Measurements from ENCODE around the gene TRIO. TPM values are rescaled to one million over a fixed set of nuclear protein-coding genes. Genes with fewer than 3 reads are reported as not detected.

TRIO gene
- total and polyA plus RNA-seq, 8 donors, result 84.4 to 151 (median 93.7) TPM

DNA sequence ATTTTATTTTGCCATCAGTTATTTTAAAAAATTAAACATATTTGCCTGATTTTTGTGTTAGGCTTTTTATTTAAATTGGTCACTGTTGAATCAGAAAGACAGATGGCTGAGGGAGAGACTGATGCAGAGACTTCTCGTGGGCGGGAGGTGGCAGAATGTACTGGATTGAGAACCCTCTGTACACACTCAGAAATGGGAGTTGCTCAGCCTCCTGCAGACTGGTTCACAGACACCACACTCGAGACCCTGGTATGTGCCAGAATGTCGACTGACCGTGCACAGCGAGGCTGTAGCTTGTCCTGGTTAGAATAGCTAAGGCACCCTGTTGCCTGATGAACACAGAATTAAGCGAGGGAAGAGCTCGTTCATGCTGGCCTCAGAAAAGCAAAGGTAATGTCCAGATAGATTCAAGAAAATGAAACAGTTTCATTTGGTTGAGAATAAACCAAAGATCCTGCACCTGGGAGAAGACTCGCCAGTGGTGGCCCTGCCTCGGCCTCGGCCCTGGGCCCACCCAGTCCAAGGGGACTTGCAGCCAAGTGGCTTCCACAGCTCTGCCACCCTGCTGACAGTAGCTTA lies 367.1 kb downstream of the TRIO start:
- no peak overlapping the region for H3K4me3 ChIP-seq
- no peaks in the 10 kb centered on the region for H3K9me3 ChIP-seq
- H3K27ac ChIP-seq, result no peak overlapping the region
- no peak for ATAC-seq
- no peaks in the 10 kb centered on the region for H3K4me1 ChIP-seq
- peaks cover 0 to 36% of the 10 kb centered on the region in 2 donors for H3K36me3 ChIP-seq
- no peaks in the 10 kb centered on the region for H3K27me3 ChIP-seq
- intact Hi-C loops (cut with DNase I), result no loop called here
- DNase-seq, result no peak
- TF ChIP-seq, protein P1, sequence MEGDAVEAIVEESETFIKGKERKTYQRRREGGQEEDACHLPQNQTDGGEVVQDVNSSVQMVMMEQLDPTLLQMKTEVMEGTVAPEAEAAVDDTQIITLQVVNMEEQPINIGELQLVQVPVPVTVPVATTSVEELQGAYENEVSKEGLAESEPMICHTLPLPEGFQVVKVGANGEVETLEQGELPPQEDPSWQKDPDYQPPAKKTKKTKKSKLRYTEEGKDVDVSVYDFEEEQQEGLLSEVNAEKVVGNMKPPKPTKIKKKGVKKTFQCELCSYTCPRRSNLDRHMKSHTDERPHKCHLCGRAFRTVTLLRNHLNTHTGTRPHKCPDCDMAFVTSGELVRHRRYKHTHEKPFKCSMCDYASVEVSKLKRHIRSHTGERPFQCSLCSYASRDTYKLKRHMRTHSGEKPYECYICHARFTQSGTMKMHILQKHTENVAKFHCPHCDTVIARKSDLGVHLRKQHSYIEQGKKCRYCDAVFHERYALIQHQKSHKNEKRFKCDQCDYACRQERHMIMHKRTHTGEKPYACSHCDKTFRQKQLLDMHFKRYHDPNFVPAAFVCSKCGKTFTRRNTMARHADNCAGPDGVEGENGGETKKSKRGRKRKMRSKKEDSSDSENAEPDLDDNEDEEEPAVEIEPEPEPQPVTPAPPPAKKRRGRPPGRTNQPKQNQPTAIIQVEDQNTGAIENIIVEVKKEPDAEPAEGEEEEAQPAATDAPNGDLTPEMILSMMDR (IDR thresholded peaks at IDR 0.05), result no peak

DNA sequence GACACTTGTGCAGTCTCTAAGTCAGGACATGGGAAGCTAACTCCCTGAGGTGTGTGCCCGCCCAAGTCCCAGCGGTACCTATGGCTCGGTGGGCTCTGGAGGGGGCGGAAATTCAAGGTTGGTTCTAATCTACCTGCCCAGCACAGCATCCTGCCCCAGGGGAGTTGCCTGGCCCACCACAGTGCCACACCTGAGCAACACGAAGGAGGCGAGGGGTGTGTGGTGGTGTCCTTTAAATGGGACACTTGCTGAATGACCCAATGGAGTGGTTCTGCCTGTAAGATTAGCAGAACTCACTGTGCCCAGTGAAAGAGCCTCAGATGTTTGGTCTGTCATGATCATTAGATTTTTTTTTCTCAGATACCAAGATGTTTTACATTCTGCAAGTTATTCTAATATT lies 367.7 kb downstream of the TRIO start:
- intact Hi-C loops (cut with DNase I), result no loop called here
- DNase-seq (no peak), ATAC-seq (no peak)
- TF ChIP-seq, protein P1 (IDR thresholded peaks at IDR 0.05), result no peak
- Histone ChIP-seq H3K36me3 (peaks cover 0 to 30% of the 10 kb centered on the region in 2 donors), H3K27me3 (no peaks in the 10 kb centered on the region), H3K27ac (no peak overlapping the region), H3K4me3 (no peak overlapping the region), H3K9me3 (peaks cover 0 to 4% of the 10 kb centered on the region in 2 donors), H3K4me1 (no peaks in the 10 kb centered on the region)

DNA sequence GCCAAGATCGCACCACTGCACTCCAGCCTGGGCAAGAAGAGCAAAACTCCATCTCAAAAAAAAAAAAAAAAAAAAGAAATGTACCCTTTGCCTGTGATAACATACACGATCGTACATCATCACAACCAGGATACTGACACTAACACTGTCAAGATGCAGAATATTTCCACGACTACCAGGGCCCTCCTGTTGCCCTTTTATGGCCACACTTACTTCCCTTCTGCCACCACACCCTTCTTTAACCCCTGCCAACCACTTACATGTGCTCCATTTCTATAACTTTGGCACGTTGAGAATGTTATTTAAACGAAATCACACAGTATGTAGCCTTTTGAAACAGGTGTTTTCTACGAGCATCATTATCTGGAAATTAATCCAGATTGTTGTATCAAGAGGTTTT lies 369.4 kb downstream of the TRIO start:
- H3K9me3 ChIP-seq, result peaks cover 0 to 7% of the 10 kb centered on the region in 2 donors
- peaks cover 0 to 13% of the 10 kb centered on the region in 2 donors for H3K36me3 ChIP-seq
- no peaks in the 10 kb centered on the region for H3K4me1 ChIP-seq
- no peak overlapping the region for H3K27ac ChIP-seq
- no peak overlapping the region for H3K4me3 ChIP-seq
- TF ChIP-seq, protein P1 (IDR thresholded peaks at IDR 0.05), result no peak
- H3K27me3 ChIP-seq, result no peaks in the 10 kb centered on the region
- ATAC-seq (no peak), DNase-seq (no peak)
- intact Hi-C loops (cut with DNase I), result no loop called here

DNA sequence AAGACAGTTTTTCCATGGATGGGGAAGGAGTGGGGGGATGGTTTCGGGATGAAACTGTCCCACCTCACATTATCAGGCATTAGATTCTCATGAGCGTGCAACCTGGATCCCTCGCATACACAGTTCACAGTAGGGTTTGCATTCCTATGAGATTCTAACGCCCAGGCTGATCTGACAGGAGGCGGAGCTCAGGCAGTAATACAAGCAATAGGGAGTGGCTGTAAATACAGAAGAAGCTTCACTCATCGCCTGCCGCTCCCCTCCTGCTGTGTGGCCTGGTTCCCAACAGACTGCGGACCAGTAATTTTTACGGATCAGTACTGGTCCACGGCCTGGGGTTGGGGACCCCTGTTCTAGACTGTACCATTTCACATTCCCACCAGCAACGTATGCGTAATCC lies 370.1 kb downstream of the TRIO start:
- Histone ChIP-seq H3K27me3 (no peaks in the 10 kb centered on the region), H3K4me3 (no peak overlapping the region), H3K36me3 (peaks cover 0 to 6% of the 10 kb centered on the region in 2 donors), H3K9me3 (peaks cover 0 to 7% of the 10 kb centered on the region in 2 donors), H3K27ac (no peak overlapping the region), H3K4me1 (no peaks in the 10 kb centered on the region)
- ATAC-seq (no peak), DNase-seq (no peak)
- intact Hi-C loops (cut with DNase I), result no loop called here
- TF ChIP-seq, protein P1 (IDR thresholded peaks at IDR 0.05), result no peak

DNA sequence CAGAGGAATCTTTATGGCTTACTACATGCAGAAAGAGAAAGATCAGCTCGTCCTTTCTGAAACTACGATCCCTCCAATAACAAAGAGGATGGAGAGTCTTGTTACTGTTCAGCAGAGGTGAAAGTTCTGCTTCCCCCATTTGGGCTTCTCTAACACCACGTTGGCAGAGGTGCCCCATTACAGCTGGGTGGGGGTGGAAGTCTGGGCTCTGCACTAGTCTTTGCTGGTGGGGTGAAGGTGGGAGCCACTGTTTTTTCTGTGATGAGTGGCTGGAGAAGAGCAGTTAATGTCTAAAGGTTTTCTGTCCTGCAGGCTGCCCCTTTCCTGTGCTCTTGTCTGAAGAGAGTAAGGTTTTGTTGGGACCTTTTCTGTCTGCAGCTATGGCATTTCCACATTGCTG lies 373.8 kb downstream of the TRIO start:
- ATAC-seq (no peak), DNase-seq (no peak)
- H3K27ac ChIP-seq, result no peak overlapping the region
- H3K9me3 ChIP-seq, result peaks cover 0 to 7% of the 10 kb centered on the region in 2 donors
- no peaks in the 10 kb centered on the region for H3K4me1 ChIP-seq
- no peaks in the 10 kb centered on the region for H3K27me3 ChIP-seq
- H3K36me3 ChIP-seq, result no peaks in the 10 kb centered on the region
- TF ChIP-seq, protein P1 (IDR thresholded peaks at IDR 0.05), result no peak
- H3K4me3 ChIP-seq, result no peak overlapping the region
- intact Hi-C loops (cut with DNase I), result no loop called here

Data from left lung (tissue), 10 donors.